GM21529 (cell line): ENCODE results near the gene TAS2R60.
"Not testable (repeated sequence)": the region's sequence is repeated elsewhere in the genome, so short reads cannot be mapped to it uniquely, and the experiment has no call there.

Source experiments
- ATAC-seq: cut with Tn5 transposase; IDR thresholded peaks from one replicate; pipeline ENCODE4 v1.9.1; 2021; ENCODE audit not compliant: unreplicated experiment

The TAS2R60 gene

GRCh38 chr7:143472071-143472689 lies 28.9 kb downstream of the TAS2R60 start:
- ATAC-seq = not testable (repeated sequence)

GRCh38 chr7:143477501-143478150 lies 34.4 kb downstream of the TAS2R60 start, which contains the start of gene TAS2R41:
TAS2R41 (plus strand) TSS chr7:143477873; CDS start chr7:143477873, 0 bp downstream.
- ATAC-seq = no peak

- ATAC-seq = no peak
These were observed 36.0 kb downstream of the TAS2R60 start for GRCh38 chr7:143479055-143479766.

GRCh38 chr7:143480501-143480900 lies 37.2 kb downstream of the TAS2R60 start:
- ATAC-seq = no peak

GRCh38 chr7:143484119-143484518 lies 40.9 kb downstream of the TAS2R60 start:
- ATAC-seq = no peak

- ATAC-seq = no peak
These were observed 41.8 kb downstream of the TAS2R60 start for GRCh38 chr7:143485094-143485493.

GRCh38 chr7:143485500-143485899 lies 42.2 kb downstream of the TAS2R60 start:
- ATAC-seq = no peak

- not testable (repeated sequence) for ATAC-seq
These were observed 43.0 kb downstream of the TAS2R60 start for GRCh38 chr7:143486266-143486665.

- no peak for ATAC-seq
These were observed 43.8 kb downstream of the TAS2R60 start for GRCh38 chr7:143487061-143487460.

- ATAC-seq = no peak
These were observed 44.3 kb downstream of the TAS2R60 start for GRCh38 chr7:143487566-143487965.

- no peak for ATAC-seq
These were observed 47.6 kb downstream of the TAS2R60 start for GRCh38 chr7:143490717-143491306.

GRCh38 chr7:143492043-143492471 lies 48.8 kb downstream of the TAS2R60 start:
- no peak for ATAC-seq

GRCh38 chr7:143492799-143493739 lies 49.8 kb downstream of the TAS2R60 start:
- no peak for ATAC-seq

GRCh38 chr7:143493751-143494150 lies 50.5 kb downstream of the TAS2R60 start:
- ATAC-seq = no peak
